ENCODE data around the gene OSBPL10. TPM values are rescaled to one million over a fixed set of nuclear protein-coding genes. Genes with fewer than 3 reads are reported as not detected.
A peak's percentile ranks its signal among the peaks of the same experiment; 100 is the strongest.

The OSBPL10 gene
- polyA plus RNA-seq, 1 donor, result 12.4 TPM

GRCh38 chr3:31911124-31911523 is 69.9 kb downstream of the OSBPL10 start:
- DNase-seq, result no peak
- Histone ChIP-seq H3K27me3 (ENCODE audit: control insufficient read depth, insufficient read depth, low read length) (no peaks in the 10 kb centered on the region), H3K4me3 (ENCODE audit: low read length) (no peak overlapping the region), H3K27ac (ENCODE audit: low read length) (no peak overlapping the region), H3K9me3 (ENCODE audit: control insufficient read depth, low read depth, low read length) (no peaks in the 10 kb centered on the region), H3K36me3 (ENCODE audit: control insufficient read depth, insufficient read depth, low read length) (no peaks in the 10 kb centered on the region), H3K4me1 (ENCODE audit: control insufficient read depth, insufficient read depth, low read length) (no peaks in the 10 kb centered on the region)
- no CpG with 5 or more reads among the region's 3 CpGs for WGBS (ENCODE audit: insufficient coverage, low lambda C conversion rate)

- WGBS (ENCODE audit: insufficient coverage, low lambda C conversion rate), result no CpG with 5 or more reads among the region's 7 CpGs
- no peak overlapping the region for H3K27ac ChIP-seq (ENCODE audit: low read length)
Measured at GRCh38 chr3:31909455-31909854, 71.6 kb downstream of the OSBPL10 start.

GRCh38 chr3:31908391-31909097 is 72.5 kb downstream of the OSBPL10 start:
- no peaks in the 10 kb centered on the region for H3K36me3 ChIP-seq (ENCODE audit: control insufficient read depth, insufficient read depth, low read length)
- no peaks in the 10 kb centered on the region for H3K4me1 ChIP-seq (ENCODE audit: control insufficient read depth, insufficient read depth, low read length)
- H3K27me3 ChIP-seq (ENCODE audit: control insufficient read depth, insufficient read depth, low read length), result no peaks in the 10 kb centered on the region
- no peak for DNase-seq
- H3K27ac ChIP-seq (ENCODE audit: low read length), result no peak overlapping the region
- no peaks in the 10 kb centered on the region for H3K9me3 ChIP-seq (ENCODE audit: control insufficient read depth, low read depth, low read length)
- no peak overlapping the region for H3K4me3 ChIP-seq (ENCODE audit: low read length)
- WGBS (ENCODE audit: insufficient coverage, low lambda C conversion rate), result 100% methylated on average over 1 of the region's 5 CpGs

More at GRCh38 chr3:31909455-31909854, 71.6 kb downstream of the OSBPL10 start:
- Histone ChIP-seq H3K27me3 (ENCODE audit: control insufficient read depth, insufficient read depth, low read length) (no peaks in the 10 kb centered on the region), H3K36me3 (ENCODE audit: control insufficient read depth, insufficient read depth, low read length) (no peaks in the 10 kb centered on the region), H3K4me1 (ENCODE audit: control insufficient read depth, insufficient read depth, low read length) (no peaks in the 10 kb centered on the region), H3K9me3 (ENCODE audit: control insufficient read depth, low read depth, low read length) (no peaks in the 10 kb centered on the region), H3K4me3 (ENCODE audit: low read length) (no peak overlapping the region)
- no peak for DNase-seq

- no peak overlapping the region for H3K4me3 ChIP-seq (ENCODE audit: low read length)
- no peaks in the 10 kb centered on the region for H3K36me3 ChIP-seq (ENCODE audit: control insufficient read depth, insufficient read depth, low read length)
- H3K4me1 ChIP-seq (ENCODE audit: control insufficient read depth, insufficient read depth, low read length), result no peaks in the 10 kb centered on the region
- WGBS (ENCODE audit: insufficient coverage, low lambda C conversion rate), result no CpG with 5 or more reads among the region's 1 CpG
- no peak overlapping the region for H3K27ac ChIP-seq (ENCODE audit: low read length)
- no peaks in the 10 kb centered on the region for H3K27me3 ChIP-seq (ENCODE audit: control insufficient read depth, insufficient read depth, low read length)
- no peak for DNase-seq
- H3K9me3 ChIP-seq (ENCODE audit: control insufficient read depth, low read depth, low read length), result no peaks in the 10 kb centered on the region
Measured at GRCh38 chr3:31906182-31906581, 74.9 kb downstream of the OSBPL10 start.

- no peak overlapping the region for H3K4me3 ChIP-seq (ENCODE audit: low read length)
- 60% methylated on average over 3 of the region's 7 CpGs for WGBS (ENCODE audit: insufficient coverage, low lambda C conversion rate)
- H3K27ac ChIP-seq (ENCODE audit: low read length), result no peak overlapping the region
- DNase-seq, result no peak
- no peaks in the 10 kb centered on the region for H3K27me3 ChIP-seq (ENCODE audit: control insufficient read depth, insufficient read depth, low read length)
- H3K36me3 ChIP-seq (ENCODE audit: control insufficient read depth, insufficient read depth, low read length), result no peaks in the 10 kb centered on the region
- no peaks in the 10 kb centered on the region for H3K4me1 ChIP-seq (ENCODE audit: control insufficient read depth, insufficient read depth, low read length)
- H3K9me3 ChIP-seq (ENCODE audit: control insufficient read depth, low read depth, low read length), result no peaks in the 10 kb centered on the region
Measured at GRCh38 chr3:31903686-31904431, 77.2 kb downstream of the OSBPL10 start.

- H3K4me3 ChIP-seq (ENCODE audit: low read length), result no peak overlapping the region
- H3K36me3 ChIP-seq (ENCODE audit: control insufficient read depth, insufficient read depth, low read length), result no peaks in the 10 kb centered on the region
- DNase-seq, result no peak
- peaks cover 7% of the 10 kb centered on the region for H3K4me1 ChIP-seq (ENCODE audit: control insufficient read depth, insufficient read depth, low read length)
- no peaks in the 10 kb centered on the region for H3K27me3 ChIP-seq (ENCODE audit: control insufficient read depth, insufficient read depth, low read length)
- H3K9me3 ChIP-seq (ENCODE audit: control insufficient read depth, low read depth, low read length), result no peaks in the 10 kb centered on the region
- no peak overlapping the region for H3K27ac ChIP-seq (ENCODE audit: low read length)
Measured at GRCh38 chr3:31900583-31900982, 80.5 kb downstream of the OSBPL10 start.

GRCh38 chr3:31896648-31897433 is 84.2 kb downstream of the OSBPL10 start:
- 79% methylated on average over 4 of the region's 6 CpGs for WGBS (ENCODE audit: insufficient coverage, low lambda C conversion rate)
- peaks cover 16% of the 10 kb centered on the region for H3K4me1 ChIP-seq (ENCODE audit: control insufficient read depth, insufficient read depth, low read length)
- H3K36me3 ChIP-seq (ENCODE audit: control insufficient read depth, insufficient read depth, low read length), result no peaks in the 10 kb centered on the region
- no peaks in the 10 kb centered on the region for H3K9me3 ChIP-seq (ENCODE audit: control insufficient read depth, low read depth, low read length)
- H3K4me3 ChIP-seq (ENCODE audit: low read length), result no peak overlapping the region
- no peaks in the 10 kb centered on the region for H3K27me3 ChIP-seq (ENCODE audit: control insufficient read depth, insufficient read depth, low read length)
- peak; percentile 55 to 77 for DNase-seq
- peak overlapping the region; percentile 39 for H3K27ac ChIP-seq (ENCODE audit: low read length)

GRCh38 chr3:31896026-31896425 is 85.0 kb downstream of the OSBPL10 start:
- Histone ChIP-seq H3K4me3 (ENCODE audit: low read length) (no peak overlapping the region), H3K36me3 (ENCODE audit: control insufficient read depth, insufficient read depth, low read length) (no peaks in the 10 kb centered on the region), H3K9me3 (ENCODE audit: control insufficient read depth, low read depth, low read length) (no peaks in the 10 kb centered on the region), H3K27ac (ENCODE audit: low read length) (no peak overlapping the region), H3K4me1 (ENCODE audit: control insufficient read depth, insufficient read depth, low read length) (peaks cover 16% of the 10 kb centered on the region), H3K27me3 (ENCODE audit: control insufficient read depth, insufficient read depth, low read length) (no peaks in the 10 kb centered on the region)
- WGBS (ENCODE audit: insufficient coverage, low lambda C conversion rate), result no CpG with 5 or more reads among the region's 1 CpG
- no peak for DNase-seq

- H3K9me3 ChIP-seq (ENCODE audit: control insufficient read depth, low read depth, low read length), result no peaks in the 10 kb centered on the region
- WGBS (ENCODE audit: insufficient coverage, low lambda C conversion rate), result 100% methylated on average over 2 of the region's 2 CpGs
- H3K4me1 ChIP-seq (ENCODE audit: control insufficient read depth, insufficient read depth, low read length), result peaks cover 16% of the 10 kb centered on the region
- no peak overlapping the region for H3K4me3 ChIP-seq (ENCODE audit: low read length)
- no peak overlapping the region for H3K27ac ChIP-seq (ENCODE audit: low read length)
- H3K36me3 ChIP-seq (ENCODE audit: control insufficient read depth, insufficient read depth, low read length), result no peaks in the 10 kb centered on the region
- DNase-seq, result no peak
- H3K27me3 ChIP-seq (ENCODE audit: control insufficient read depth, insufficient read depth, low read length), result no peaks in the 10 kb centered on the region
Measured at GRCh38 chr3:31895471-31895870, 85.6 kb downstream of the OSBPL10 start.

- H3K4me1 ChIP-seq (ENCODE audit: control insufficient read depth, insufficient read depth, low read length), result peaks cover 16% of the 10 kb centered on the region
- DNase-seq, result no peak
- WGBS (ENCODE audit: insufficient coverage, low lambda C conversion rate), result no CpG with 5 or more reads among the region's 4 CpGs
- H3K36me3 ChIP-seq (ENCODE audit: control insufficient read depth, insufficient read depth, low read length), result no peaks in the 10 kb centered on the region
- H3K9me3 ChIP-seq (ENCODE audit: control insufficient read depth, low read depth, low read length), result no peaks in the 10 kb centered on the region
- H3K27me3 ChIP-seq (ENCODE audit: control insufficient read depth, insufficient read depth, low read length), result no peaks in the 10 kb centered on the region
- no peak overlapping the region for H3K4me3 ChIP-seq (ENCODE audit: low read length)
- H3K27ac ChIP-seq (ENCODE audit: low read length), result no peak overlapping the region
Measured at GRCh38 chr3:31892916-31893573, 88.0 kb downstream of the OSBPL10 start.

Measured in large intestine (tissue), 3 donors.